Karpas-422 (cell line): ENCODE measurements around the gene KDM4B. TPM values are rescaled to one million over a fixed set of nuclear protein-coding genes. Genes with fewer than 3 reads are reported as not detected.

Experiments used
- DNase-seq: peaks from one replicate; pipeline ENCODE4 v3.0.0-alpha.2; 2015
- H2AFZ ChIP-seq: fragments of 200-600 bp; sonication (generic); 2 replicates; pipeline ENCODE4 v1.6.1; 2014; ENCODE audit warnings: antibody characterized with exemption, low read length, mixed read lengths
- H3K27ac ChIP-seq: fragments of 200-600 bp; sonication (generic); 2 replicates; pipeline ENCODE4 v1.5.1; 2014; ENCODE audit warnings: mild to moderate bottlenecking, low read length, moderate library complexity
- H3K27me3 ChIP-seq: fragments of 200-600 bp; sonication (generic); 2 replicates; pipeline ENCODE4 v1.6.1; 2014; ENCODE audit warnings: low read length, mixed read lengths
- H3K36me3 ChIP-seq: fragments of 200-600 bp; sonication (generic); 2 replicates; pipeline ENCODE4 v1.6.1; 2014; ENCODE audit warnings: low read length, mixed read lengths; ENCODE audit not compliant: insufficient read depth
- H3K4me1 ChIP-seq: fragments of 200-600 bp; sonication (generic); 2 replicates; pipeline ENCODE4 v1.6.1; 2014; ENCODE audit warnings: mild to moderate bottlenecking, low read length, mixed read lengths
- H3K4me2 ChIP-seq: fragments of 200-600 bp; sonication (generic); 2 replicates; pipeline ENCODE4 v1.6.1; 2014; ENCODE audit warnings: low read length, low read depth, mild to moderate bottlenecking; ENCODE audit not compliant: poor library complexity, severe bottlenecking
- H3K4me3 ChIP-seq: fragments of 200-600 bp; sonication (generic); 2 replicates; pipeline ENCODE4 v1.5.1; 2014; ENCODE audit warnings: mild to moderate bottlenecking, antibody characterized with exemption, low read length, mixed read lengths
- H3K79me2 ChIP-seq: fragments of 200-600 bp; sonication (generic); 2 replicates; pipeline ENCODE4 v1.6.1; 2014; ENCODE audit warnings: mild to moderate bottlenecking, low read length, mixed read lengths
- H3K9ac ChIP-seq: fragments of 200-600 bp; sonication (generic); 2 replicates; pipeline ENCODE4 v1.6.0; 2014; ENCODE audit warnings: low read length
- H3K9me2 ChIP-seq: fragments of 200-600 bp; sonication (generic), shearing (Covaris generic); replicated peaks from 2 replicates; pipeline ENCODE4 v1.6.0; 2014; ENCODE audit warnings: mild to moderate bottlenecking, low read length, moderate library complexity; ENCODE audit not compliant: insufficient read depth
- H3K9me3 ChIP-seq: fragments of 300-700, 200-600 bp; sonication (generic); 2 replicates; pipeline ENCODE4 v1.6.1; 2014; ENCODE audit warnings: low read length, mixed read lengths
- H4K20me1 ChIP-seq: fragments of 200-600 bp; sonication (generic); 2 replicates; pipeline ENCODE4 v1.6.1; 2014; ENCODE audit warnings: mild to moderate bottlenecking, antibody characterized with exemption, low read length, low read depth; ENCODE audit not compliant: insufficient read depth
- total RNA-seq: library from RNA; depleted of rRNA; stranded (reverse); fragments of >200 nt; shearing (Covaris generic); gene quantifications from 2 replicates; pipeline ENCODE4 v1.2.3, GENCODE V29; 2014; ENCODE audit warnings: low replicate concordance

The KDM4B gene
- total RNA-seq, 1 experiment from 2014 or later = 50.8 TPM

DNA sequence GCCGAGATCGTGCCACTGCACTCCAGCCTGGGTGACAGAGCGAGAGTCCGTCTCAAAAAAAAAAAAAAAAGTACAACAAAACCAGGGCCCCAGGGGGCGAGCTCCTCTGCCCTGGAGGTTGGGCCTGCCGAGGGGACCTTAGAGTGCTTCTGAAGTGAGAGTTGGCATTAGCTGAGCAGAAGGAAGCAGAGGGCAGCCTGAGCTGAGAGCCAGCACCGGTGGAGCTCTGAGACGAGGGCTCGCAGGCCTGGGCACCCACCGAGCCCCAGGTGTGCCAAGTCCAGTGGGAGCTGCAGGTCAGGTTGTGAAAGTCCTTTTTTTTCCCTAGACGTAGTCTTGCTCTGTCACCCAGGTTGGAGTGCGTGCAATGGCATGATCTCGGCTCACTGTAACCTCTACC lies 46.0 kb downstream of the KDM4B start:
- peaks cover 17% of the 10 kb centered on the region for H3K36me3 ChIP-seq
- no peak for DNase-seq
- H3K27me3 ChIP-seq = no peaks in the 10 kb centered on the region
- peaks cover 46% of the 10 kb centered on the region for H3K79me2 ChIP-seq
- no peaks in the 10 kb centered on the region for H3K9me2 ChIP-seq
- no peak overlapping the region for H2AFZ ChIP-seq
- H3K9ac ChIP-seq = no peak overlapping the region
- no peak overlapping the region for H3K4me3 ChIP-seq
- H3K9me3 ChIP-seq = peaks cover 4% of the 10 kb centered on the region; the same call in 1 of the 2 replicates
- H3K27ac ChIP-seq = no peak overlapping the region
- H3K4me2 ChIP-seq = no peak overlapping the region
- no peaks in the 10 kb centered on the region for H4K20me1 ChIP-seq
- no peaks in the 10 kb centered on the region for H3K4me1 ChIP-seq

- Histone ChIP-seq H3K4me3 (no peak overlapping the region), H2AFZ (no peak overlapping the region), H4K20me1 (no peaks in the 10 kb centered on the region), H3K9me2 (no peaks in the 10 kb centered on the region), H3K27ac (no peak overlapping the region), H3K4me1 (no peaks in the 10 kb centered on the region), H3K9ac (no peak overlapping the region), H3K79me2 (peaks cover 41% of the 10 kb centered on the region), H3K36me3 (peaks cover 17% of the 10 kb centered on the region), H3K27me3 (no peaks in the 10 kb centered on the region), H3K9me3 (peaks cover 4% of the 10 kb centered on the region; the same call in 1 of the 2 replicates), H3K4me2 (no peak overlapping the region)
- DNase-seq = no peak
Measured at GRCh38 chr19:5016268-5016667, 47.4 kb downstream of the KDM4B start.

DNA sequence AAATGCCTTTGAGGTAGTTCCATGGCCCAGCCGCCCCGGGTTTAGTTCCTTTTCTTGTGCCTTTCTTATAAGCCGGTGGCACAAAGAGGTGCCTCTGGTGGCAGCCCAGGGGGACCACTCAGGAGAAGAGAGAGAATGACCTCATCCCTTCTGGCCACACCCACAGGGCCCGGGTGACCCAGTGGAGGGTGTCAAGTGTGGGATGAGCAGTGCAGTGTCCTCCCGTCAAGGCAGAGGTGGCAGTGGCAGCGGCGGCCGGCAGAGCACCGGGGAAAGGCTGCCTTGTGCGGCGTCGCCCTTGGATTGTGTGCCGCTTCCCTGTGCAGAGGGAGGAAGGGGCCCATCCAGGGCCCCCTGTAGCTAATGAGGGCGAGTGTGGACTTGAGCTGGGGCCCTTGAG lies 47.9 kb downstream of the KDM4B start:
- peaks cover 17% of the 10 kb centered on the region for H3K36me3 ChIP-seq
- H3K9me3 ChIP-seq = peaks cover 4% of the 10 kb centered on the region; the same call in 1 of the 2 replicates
- no peaks in the 10 kb centered on the region for H4K20me1 ChIP-seq
- no peak for DNase-seq
- no peak overlapping the region for H3K4me3 ChIP-seq
- no peak overlapping the region for H3K9ac ChIP-seq
- H3K27me3 ChIP-seq = no peaks in the 10 kb centered on the region
- no peak overlapping the region for H2AFZ ChIP-seq
- H3K27ac ChIP-seq = no peak overlapping the region
- peaks cover 39% of the 10 kb centered on the region for H3K79me2 ChIP-seq
- H3K9me2 ChIP-seq = no peaks in the 10 kb centered on the region
- H3K4me2 ChIP-seq = no peak overlapping the region
- no peaks in the 10 kb centered on the region for H3K4me1 ChIP-seq

GRCh38 chr19:5017235-5017634 lies 48.3 kb downstream of the KDM4B start:
- Histone ChIP-seq H3K9me2 (no peaks in the 10 kb centered on the region), H3K9me3 (peaks cover 4% of the 10 kb centered on the region; the same call in 1 of the 2 replicates), H3K4me2 (no peak overlapping the region), H3K27me3 (no peaks in the 10 kb centered on the region), H3K27ac (no peak overlapping the region), H3K79me2 (peaks cover 39% of the 10 kb centered on the region), H4K20me1 (no peaks in the 10 kb centered on the region), H2AFZ (no peak overlapping the region), H3K36me3 (peaks cover 17% of the 10 kb centered on the region), H3K4me1 (no peaks in the 10 kb centered on the region), H3K9ac (no peak overlapping the region), H3K4me3 (no peak overlapping the region)
- no peak for DNase-seq

DNA sequence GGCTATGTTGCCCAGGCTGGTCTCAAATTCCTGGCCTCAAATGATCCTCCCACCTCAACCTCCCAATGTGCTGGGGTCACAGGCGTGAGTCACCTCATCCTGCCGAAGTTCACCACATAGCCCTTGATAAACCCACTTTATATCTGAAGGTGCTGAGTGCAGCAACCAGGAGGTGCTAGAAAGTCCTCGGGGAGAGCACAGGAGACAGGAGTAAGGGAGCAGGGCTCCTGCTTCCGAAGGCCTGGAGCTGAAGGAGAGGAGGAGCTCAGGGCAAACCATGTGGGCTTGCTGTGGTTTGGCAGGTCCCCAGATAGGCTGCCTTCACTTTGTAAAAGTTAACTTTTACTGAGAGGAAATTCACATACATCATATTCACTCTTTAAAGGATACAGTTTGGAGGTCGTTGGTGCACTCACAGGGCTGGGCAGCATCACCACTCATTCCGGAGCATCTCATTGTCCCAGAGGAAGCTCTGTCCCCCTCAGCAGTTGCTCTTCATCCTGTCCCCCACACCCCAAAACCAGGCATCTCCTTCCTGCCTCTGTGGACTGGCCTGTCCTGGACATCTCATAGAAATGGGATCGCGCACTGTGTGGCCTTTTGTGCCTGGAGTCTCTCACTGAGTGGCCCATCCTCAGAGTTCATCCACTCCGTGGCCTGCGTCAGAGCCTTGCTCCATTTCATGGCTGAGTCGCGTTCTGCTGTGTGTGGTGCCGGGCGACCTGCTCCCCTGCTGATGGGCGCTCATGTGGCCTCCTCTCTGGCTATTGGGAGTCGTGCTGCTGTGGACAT lies 49.5 kb downstream of the KDM4B start:
- DNase-seq = no peak
- no peak overlapping the region for H3K27ac ChIP-seq
- peaks cover 17% of the 10 kb centered on the region for H3K36me3 ChIP-seq
- no peak overlapping the region for H3K4me3 ChIP-seq
- H3K27me3 ChIP-seq = no peaks in the 10 kb centered on the region
- H3K9ac ChIP-seq = no peak overlapping the region
- H3K4me1 ChIP-seq = no peaks in the 10 kb centered on the region
- peaks cover 40% of the 10 kb centered on the region; the same call in 1 of the 2 replicates for H3K79me2 ChIP-seq
- no peaks in the 10 kb centered on the region for H3K9me2 ChIP-seq
- H2AFZ ChIP-seq = no peak overlapping the region
- H3K4me2 ChIP-seq = no peak overlapping the region
- no peaks in the 10 kb centered on the region for H4K20me1 ChIP-seq
- peaks cover 4% of the 10 kb centered on the region; the same call in 1 of the 2 replicates for H3K9me3 ChIP-seq

DNA sequence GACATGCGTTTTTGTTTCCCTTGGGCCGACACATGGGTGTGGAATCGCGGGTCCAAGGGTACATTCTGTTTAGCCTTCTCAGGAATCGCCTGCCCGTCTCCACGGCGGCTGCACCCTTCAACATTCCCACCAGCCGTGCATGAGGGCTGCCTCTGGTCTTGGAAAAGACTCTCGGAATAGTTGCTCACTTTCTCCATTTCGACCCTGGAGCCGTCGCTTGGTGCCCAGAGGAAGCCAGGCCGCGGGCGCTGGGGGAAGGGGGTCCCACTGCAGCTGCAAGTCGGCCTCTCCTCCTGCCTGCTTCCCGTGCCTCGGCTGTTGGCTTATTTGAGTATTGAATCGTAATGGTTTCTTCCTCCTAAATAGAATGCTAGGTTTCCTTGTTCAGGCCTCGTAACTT lies 51.5 kb downstream of the KDM4B start:
- Histone ChIP-seq H2AFZ (no peak overlapping the region), H3K27me3 (no peaks in the 10 kb centered on the region), H3K9ac (no peak overlapping the region), H3K4me3 (no peak overlapping the region), H3K4me2 (no peak overlapping the region), H3K4me1 (no peaks in the 10 kb centered on the region), H3K79me2 (peaks cover 37% of the 10 kb centered on the region; the same call in 1 of the 2 replicates), H3K27ac (no peak overlapping the region), H3K9me2 (no peaks in the 10 kb centered on the region), H4K20me1 (no peaks in the 10 kb centered on the region), H3K9me3 (peaks cover 4% of the 10 kb centered on the region; the same call in 1 of the 2 replicates), H3K36me3 (peaks cover 17% of the 10 kb centered on the region)
- no peak for DNase-seq

DNA sequence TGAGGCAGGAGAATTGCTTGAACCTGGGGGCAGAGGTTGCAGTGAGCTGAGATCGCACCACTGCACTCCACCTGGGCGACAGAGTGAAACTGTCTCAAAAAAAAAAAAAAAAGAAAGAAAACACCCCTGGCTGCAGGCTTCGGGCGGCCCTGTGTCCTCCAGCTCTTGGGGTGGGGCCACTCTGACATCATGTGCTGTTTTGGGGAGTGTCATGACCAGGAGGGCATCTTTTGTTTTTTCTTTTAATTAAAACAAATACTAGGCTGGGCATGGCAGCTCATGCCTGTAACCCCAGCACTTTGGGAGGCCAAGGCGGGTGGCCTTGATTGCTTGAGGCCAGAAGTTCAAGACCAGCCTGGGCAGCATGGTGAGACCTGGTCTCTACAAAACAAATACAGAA lies 52.1 kb downstream of the KDM4B start:
- H3K9me3 ChIP-seq = peaks cover 4% of the 10 kb centered on the region; the same call in 1 of the 2 replicates
- peaks cover 33% of the 10 kb centered on the region; the same call in 1 of the 2 replicates for H3K79me2 ChIP-seq
- no peak overlapping the region for H3K27ac ChIP-seq
- peaks cover 17% of the 10 kb centered on the region for H3K36me3 ChIP-seq
- no peaks in the 10 kb centered on the region for H3K27me3 ChIP-seq
- H3K9me2 ChIP-seq = no peaks in the 10 kb centered on the region
- H2AFZ ChIP-seq = no peak overlapping the region
- DNase-seq = no peak
- no peaks in the 10 kb centered on the region for H4K20me1 ChIP-seq
- H3K4me1 ChIP-seq = no peaks in the 10 kb centered on the region
- H3K9ac ChIP-seq = no peak overlapping the region
- H3K4me3 ChIP-seq = no peak overlapping the region
- H3K4me2 ChIP-seq = no peak overlapping the region

DNA sequence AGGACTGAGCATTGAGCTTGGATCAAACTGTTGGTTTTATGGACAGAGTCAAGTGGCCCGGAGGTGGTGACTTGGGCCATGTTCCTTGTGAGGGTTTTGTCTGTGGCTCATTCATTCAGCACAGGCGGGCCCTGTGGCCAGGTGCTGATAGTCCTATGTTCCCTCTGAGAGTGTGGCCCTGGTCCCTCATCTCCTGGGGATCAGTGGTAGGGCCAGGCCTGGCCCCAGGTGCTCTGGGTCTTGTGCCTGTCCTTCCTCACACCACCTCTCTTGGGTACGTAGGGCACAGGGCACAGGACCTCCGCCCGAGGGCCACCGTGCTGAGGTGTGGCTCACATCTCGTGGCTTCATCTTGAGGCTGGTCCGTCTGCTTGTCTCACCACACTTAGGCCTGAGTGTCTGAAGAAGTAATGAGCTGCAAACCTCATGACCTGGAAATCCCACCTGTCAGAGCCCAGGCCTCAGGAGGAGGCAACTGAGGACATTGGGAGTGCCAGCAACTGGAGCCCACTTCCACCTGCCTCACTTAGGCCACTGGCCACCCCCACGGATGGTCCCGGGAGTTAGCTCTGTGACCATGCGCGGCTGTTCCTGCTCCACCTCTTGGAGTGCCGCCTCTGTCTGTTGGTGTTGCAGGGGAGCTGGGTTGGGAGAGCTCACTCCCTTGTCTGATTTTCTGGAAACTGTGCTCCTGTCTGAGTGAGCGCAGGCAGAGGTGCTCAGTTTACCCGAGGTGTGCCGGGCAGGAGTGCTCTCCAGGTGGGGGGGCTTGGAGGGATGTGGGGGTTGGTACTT lies 53.4 kb downstream of the KDM4B start:
- H3K27me3 ChIP-seq = no peaks in the 10 kb centered on the region
- H2AFZ ChIP-seq = no peak overlapping the region
- H3K27ac ChIP-seq = no peak overlapping the region
- no peaks in the 10 kb centered on the region for H4K20me1 ChIP-seq
- peaks cover 10% of the 10 kb centered on the region for H3K36me3 ChIP-seq
- H3K9ac ChIP-seq = no peak overlapping the region
- no peak overlapping the region for H3K4me2 ChIP-seq
- no peaks in the 10 kb centered on the region for H3K4me1 ChIP-seq
- H3K4me3 ChIP-seq = no peak overlapping the region
- no peak for DNase-seq
- no peaks in the 10 kb centered on the region for H3K9me2 ChIP-seq
- peaks cover 4% of the 10 kb centered on the region; the same call in 1 of the 2 replicates for H3K9me3 ChIP-seq
- peaks cover 35% of the 10 kb centered on the region; the same call in 1 of the 2 replicates for H3K79me2 ChIP-seq
